ENCODE measurements around the gene TMEM53.

Gene TMEM53

DNA sequence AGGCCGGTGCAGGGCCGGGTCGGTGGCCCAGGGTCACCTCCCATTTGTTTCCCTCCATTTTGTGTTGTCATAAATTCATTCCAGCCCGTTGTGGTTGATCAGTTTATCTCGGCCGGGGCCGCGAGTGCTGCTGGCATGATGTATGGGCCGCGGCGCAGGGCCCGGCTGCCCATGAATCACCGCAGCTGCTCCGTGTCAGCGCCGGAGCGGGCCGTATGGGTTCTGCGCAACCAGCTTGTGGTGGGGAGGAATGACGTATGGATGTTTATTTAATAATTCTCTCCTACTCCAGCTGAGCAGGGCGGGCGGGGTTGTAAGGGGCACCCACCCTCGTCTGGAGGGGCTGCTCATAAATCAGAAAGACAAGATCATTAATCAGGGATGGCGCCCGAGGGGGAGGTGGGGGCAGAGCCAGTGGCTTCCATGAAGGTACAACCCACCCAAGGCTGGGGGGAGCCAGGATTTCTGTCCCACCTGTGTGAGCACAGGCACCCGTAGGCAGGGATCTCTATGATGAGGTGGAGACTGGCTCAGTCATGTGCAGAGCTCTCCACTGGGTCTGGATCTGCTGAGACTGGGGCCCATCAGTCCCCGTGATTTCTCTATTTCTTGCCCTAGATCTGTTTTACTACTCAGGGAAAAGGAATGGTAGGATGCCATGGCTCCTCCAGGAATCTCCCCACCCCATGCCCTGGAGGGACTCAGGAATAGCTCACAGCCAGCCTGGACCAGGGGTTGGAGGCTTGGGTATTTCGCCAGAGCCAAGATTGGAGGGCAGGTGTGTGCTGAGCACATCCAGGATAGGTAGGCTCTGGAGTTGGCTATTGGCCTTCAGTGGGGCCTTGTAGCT, 27.8 kb downstream of the TMEM53 start:
- TF ChIP-seq, protein P1, sequence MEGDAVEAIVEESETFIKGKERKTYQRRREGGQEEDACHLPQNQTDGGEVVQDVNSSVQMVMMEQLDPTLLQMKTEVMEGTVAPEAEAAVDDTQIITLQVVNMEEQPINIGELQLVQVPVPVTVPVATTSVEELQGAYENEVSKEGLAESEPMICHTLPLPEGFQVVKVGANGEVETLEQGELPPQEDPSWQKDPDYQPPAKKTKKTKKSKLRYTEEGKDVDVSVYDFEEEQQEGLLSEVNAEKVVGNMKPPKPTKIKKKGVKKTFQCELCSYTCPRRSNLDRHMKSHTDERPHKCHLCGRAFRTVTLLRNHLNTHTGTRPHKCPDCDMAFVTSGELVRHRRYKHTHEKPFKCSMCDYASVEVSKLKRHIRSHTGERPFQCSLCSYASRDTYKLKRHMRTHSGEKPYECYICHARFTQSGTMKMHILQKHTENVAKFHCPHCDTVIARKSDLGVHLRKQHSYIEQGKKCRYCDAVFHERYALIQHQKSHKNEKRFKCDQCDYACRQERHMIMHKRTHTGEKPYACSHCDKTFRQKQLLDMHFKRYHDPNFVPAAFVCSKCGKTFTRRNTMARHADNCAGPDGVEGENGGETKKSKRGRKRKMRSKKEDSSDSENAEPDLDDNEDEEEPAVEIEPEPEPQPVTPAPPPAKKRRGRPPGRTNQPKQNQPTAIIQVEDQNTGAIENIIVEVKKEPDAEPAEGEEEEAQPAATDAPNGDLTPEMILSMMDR (IDR thresholded peaks at IDR 0.05; ENCODE audit: low read depth, low read length, missing control alignments), result no peak
- no peak for DNase-seq
- H3K36me3 ChIP-seq (replicated peaks), result peaks cover 60% of the 10 kb centered on the region
- no peaks in the 10 kb centered on the region for H3K27me3 ChIP-seq (replicated peaks)
- in situ Hi-C loops (cut with HindIII; ENCODE audit: low pct_ligation_motif_present, low sequenced_read_pairs), result no loop called here
- H3K4me3 ChIP-seq (ENCODE audit: low read depth, low read length), result no peak overlapping the region
- no peak overlapping the region for H3K27ac ChIP-seq

DNA sequence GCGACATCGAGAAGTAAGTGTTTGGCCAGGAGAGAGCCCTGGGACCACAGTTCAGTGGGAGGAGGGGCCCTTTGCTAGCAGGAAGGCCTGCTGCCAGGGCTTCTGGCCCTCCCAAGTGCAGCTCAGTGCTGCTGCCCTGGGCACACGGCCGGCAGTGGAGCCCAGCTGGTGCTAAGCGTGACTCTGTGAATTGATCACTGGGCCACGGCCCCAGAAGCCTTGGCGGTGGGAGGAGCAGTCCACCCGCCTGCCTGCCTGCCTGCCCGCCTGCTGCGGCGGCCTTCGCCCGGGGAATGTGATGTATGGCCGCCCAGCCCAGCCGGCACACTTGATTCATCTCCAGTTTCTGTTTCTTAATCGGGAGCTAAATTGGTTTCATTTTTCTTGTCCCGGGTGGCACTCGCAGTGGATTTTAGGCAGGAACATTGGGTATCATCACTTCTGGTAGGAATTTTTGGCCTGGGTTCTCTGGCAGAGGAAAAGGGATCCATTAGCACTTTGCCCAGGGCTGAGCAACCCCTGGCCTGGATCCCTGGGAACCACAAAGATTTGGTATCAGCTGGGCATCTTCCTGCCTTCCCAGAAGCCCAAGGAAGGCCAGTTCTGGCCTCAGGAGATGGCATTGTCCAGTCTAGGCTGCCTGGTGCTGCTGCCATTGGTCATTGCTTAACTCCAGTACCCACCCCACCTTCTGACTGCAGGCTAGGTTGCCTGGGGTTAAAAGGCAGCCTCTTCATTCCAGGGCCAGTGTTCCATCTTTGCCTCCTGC, 28.6 kb downstream of the TMEM53 start:
- Histone ChIP-seq H3K36me3 (replicated peaks) (peaks cover 64% of the 10 kb centered on the region), H3K4me3 (ENCODE audit: low read depth, low read length) (no peak overlapping the region), H3K27me3 (replicated peaks) (no peaks in the 10 kb centered on the region), H3K27ac (no peak overlapping the region)
- TF ChIP-seq, protein P1 (IDR thresholded peaks at IDR 0.05; ENCODE audit: low read depth, low read length, missing control alignments), result no peak
- no peak for DNase-seq
- in situ Hi-C loops (cut with HindIII; ENCODE audit: low pct_ligation_motif_present, low sequenced_read_pairs), result no loop called here

DNA sequence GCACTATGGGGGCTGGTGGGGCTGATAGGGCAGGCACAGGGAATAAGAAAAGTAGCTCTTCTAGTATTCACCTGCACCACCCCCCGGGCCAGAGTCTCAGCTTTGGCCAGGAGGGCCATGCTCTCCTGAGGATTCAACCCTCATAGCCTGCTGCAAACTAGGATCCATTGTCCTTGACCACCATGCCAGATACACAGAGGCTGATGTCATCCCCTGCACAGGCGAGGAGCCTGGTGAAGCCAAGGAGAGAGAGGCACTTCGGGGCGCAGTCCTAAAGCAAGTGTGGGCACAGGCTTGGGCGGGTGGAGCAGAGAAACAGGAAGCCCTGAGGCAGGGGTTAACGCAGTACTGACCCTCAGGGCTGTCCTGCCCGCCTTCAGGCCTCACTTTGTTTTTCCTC, 29.5 kb downstream of the TMEM53 start:
- H3K27me3 ChIP-seq (replicated peaks), result no peaks in the 10 kb centered on the region
- TF ChIP-seq, protein P1 (IDR thresholded peaks at IDR 0.05; ENCODE audit: low read depth, low read length, missing control alignments), result no peak
- no peak overlapping the region for H3K4me3 ChIP-seq (ENCODE audit: low read depth, low read length)
- in situ Hi-C loops (cut with HindIII; ENCODE audit: low pct_ligation_motif_present, low sequenced_read_pairs), result no loop called here
- H3K36me3 ChIP-seq (replicated peaks), result peaks cover 56% of the 10 kb centered on the region
- DNase-seq, result no peak
- H3K27ac ChIP-seq, result no peak overlapping the region

DNA sequence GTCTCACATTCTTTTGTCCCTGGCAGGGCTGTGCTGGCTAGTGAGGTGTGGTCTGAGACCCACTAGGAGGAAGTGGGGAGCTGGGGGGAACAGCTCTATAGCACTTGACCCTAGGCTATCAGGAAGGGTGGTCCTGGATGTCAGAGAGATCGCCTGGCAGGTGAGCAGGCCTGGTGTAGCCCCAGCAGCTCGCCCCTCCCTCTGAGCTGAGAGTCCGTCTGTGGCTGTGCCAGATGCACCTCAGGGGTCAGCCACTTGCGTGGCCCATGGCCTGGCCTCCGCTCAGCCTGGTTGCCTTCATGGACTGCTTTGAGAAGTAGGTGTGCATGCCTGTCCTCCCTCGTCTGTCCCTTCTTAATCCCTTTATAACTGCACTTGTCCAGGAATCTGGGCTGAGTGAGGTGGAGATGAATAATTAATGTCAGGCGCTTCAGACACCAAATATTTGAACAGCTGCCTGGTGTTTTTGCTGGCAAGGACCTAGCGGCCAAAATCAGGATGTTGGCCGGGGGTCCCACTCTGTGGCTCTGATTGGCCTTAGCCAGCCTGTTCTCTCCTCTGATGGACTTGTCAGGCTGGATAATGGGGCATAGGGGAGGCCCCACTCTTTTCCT, 30.5 kb downstream of the TMEM53 start:
- in situ Hi-C loops (cut with HindIII; ENCODE audit: low pct_ligation_motif_present, low sequenced_read_pairs), result no loop called here
- H3K36me3 ChIP-seq (replicated peaks), result peaks cover 59% of the 10 kb centered on the region

DNA sequence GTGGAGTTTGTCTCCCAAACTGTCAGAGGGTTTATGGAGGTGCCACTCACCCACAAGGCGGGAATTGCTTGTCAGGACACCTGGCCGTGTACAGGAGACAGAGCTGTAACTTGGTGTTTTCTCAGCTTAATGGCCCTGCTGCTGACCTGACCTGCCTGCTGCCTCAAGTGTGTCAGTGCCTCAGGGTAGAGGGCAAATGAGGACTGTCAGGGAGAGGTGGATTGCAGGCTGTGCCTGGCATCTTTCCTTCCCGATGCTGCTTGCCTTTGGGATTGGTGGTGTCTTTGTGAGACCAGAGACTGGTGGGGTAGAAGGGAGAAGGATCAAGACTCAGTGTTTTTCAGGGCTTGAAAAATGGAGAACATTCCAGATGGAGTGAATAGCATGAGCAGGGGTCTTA, 31.4 kb downstream of the TMEM53 start:
- H3K4me3 ChIP-seq (ENCODE audit: low read depth, low read length), result no peak overlapping the region
- TF ChIP-seq, protein P1 (IDR thresholded peaks at IDR 0.05; ENCODE audit: low read depth, low read length, missing control alignments), result no peak
- H3K36me3 ChIP-seq (replicated peaks), result peaks cover 60% of the 10 kb centered on the region
- in situ Hi-C loops (cut with HindIII; ENCODE audit: low pct_ligation_motif_present, low sequenced_read_pairs), result no loop called here
- no peaks in the 10 kb centered on the region for H3K27me3 ChIP-seq (replicated peaks)
- no peak overlapping the region for H3K27ac ChIP-seq
- no peak for DNase-seq

More for the DNA sequence above, 30.5 kb downstream of the TMEM53 start:
- H3K4me3 ChIP-seq (ENCODE audit: low read depth, low read length), result no peak overlapping the region
- H3K27me3 ChIP-seq (replicated peaks), result no peaks in the 10 kb centered on the region
- no peak for DNase-seq
- TF ChIP-seq, protein P1 (IDR thresholded peaks at IDR 0.05; ENCODE audit: low read depth, low read length, missing control alignments), result no peak
- no peak overlapping the region for H3K27ac ChIP-seq

All from brain microvascular endothelial cell (primary cell).